Activated CD4-positive, alpha-beta T cell treated with anti-CD3 and anti-CD28 coated beads, Interleukin-2, amount 50 U/mL, for 48 hours (primary cell): ENCODE measurements around the gene KCNJ13.

Experiments
- DNase-seq, 2 experiments: peaks; one replicate each; pipeline ENCODE4 v3.0.0-alpha.2; 2020

Gene KCNJ13

DNA sequence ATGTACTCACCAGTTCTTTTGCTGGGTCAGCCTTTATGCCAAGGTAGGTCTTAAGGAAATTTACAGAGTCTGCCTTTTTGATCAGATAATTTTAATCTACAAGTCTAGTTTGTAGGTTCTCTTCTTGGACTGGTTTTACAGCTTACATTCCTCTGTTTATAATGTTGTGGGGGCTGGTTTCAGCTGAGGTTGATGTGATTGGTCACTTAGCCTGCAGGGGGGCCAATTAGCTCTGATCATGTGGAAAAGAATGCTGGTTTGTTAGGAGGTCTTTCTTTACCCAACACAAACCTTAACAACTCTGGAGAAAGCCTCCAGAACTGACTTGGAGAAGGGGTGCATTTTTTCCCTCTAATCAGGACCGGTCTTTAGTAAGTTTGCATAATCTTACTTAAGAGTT, at the start of gene KCNJ13:
KCNJ13 (minus strand) TSS at position 131 of the 400 bp plus-strand sequence. CDS start 5,203 bp downstream, outside the sequence.
- DNase-seq: no peak

DNA sequence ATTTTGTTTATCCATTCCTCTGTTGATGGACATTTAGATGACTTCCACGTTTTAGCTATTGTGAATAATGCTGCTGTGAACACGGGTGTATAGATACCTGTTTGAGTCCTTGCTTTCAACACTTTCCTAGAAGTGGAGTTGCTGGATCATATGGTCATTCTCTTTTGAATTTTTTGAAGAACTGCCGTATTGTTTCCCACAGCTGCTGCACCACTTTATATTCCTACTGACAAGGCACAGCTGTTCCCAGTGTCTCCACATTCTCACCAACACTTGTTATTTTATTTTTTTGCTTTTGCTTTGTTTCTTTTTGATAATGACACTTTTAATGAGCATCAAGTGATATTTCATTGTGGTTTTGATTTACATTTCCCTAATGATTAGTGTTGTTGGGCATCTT, 41.4 kb upstream of the KCNJ13 start:
- DNase-seq: no peak

DNA sequence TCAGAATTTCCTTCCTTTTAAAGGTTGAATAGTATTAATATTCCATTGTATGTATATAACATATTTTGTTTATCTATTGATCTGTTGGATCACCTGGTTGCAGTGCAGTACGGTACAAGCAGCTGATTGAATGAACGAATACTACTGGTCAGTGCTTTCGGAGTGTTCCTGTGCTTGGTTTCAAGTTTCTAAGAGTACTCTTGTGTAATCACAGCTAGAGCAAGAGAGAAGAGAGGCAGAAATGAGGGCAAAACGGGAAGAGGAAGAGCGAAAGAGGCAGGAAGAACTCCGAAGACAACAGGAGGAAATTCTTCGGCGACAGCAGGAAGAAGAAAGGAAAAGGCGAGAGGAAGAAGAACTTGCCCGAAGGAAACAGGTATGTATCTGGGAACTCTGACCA, 40.3 kb upstream of the KCNJ13 start:
- DNase-seq: no peak

DNA sequence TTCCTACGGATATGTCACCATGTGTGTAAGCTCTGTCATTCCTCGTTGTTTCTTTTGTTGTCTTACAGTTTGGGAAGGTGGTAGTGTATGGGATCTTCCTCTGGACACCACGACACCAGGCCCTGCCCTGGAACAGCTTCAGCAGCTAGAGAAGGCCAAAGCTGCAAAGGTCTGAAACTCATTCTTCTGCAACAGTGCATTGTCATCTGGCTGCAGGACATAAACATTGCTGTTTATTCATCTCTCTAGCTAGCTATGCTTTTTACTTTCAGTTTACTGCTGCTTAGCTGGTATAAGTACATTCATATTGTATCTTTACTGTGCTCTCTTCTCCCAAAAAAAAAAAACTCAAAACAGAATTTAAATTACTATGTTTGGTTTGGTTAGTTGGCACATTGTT, 39.2 kb upstream of the KCNJ13 start:
- no peak for DNase-seq

DNA sequence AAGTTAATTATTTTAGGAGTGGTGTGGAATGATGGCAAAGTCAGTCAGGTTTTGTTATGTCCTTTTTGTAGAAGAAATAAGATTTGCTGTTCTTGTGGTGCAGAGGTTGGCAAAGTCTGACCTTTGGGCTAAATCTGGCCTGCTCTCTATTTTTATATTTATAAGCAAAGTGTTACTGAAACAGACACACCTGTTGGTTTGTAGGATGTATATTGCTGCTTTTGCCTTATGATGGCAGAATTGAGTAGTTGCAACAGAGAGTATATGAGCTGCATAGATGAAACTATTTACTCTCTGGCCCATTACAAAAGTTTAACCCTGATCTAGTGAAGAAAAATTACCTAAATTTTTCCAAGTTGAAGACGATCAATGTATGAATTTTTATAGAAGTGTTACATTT, 34.1 kb upstream of the KCNJ13 start:
- DNase-seq: no peak

DNA sequence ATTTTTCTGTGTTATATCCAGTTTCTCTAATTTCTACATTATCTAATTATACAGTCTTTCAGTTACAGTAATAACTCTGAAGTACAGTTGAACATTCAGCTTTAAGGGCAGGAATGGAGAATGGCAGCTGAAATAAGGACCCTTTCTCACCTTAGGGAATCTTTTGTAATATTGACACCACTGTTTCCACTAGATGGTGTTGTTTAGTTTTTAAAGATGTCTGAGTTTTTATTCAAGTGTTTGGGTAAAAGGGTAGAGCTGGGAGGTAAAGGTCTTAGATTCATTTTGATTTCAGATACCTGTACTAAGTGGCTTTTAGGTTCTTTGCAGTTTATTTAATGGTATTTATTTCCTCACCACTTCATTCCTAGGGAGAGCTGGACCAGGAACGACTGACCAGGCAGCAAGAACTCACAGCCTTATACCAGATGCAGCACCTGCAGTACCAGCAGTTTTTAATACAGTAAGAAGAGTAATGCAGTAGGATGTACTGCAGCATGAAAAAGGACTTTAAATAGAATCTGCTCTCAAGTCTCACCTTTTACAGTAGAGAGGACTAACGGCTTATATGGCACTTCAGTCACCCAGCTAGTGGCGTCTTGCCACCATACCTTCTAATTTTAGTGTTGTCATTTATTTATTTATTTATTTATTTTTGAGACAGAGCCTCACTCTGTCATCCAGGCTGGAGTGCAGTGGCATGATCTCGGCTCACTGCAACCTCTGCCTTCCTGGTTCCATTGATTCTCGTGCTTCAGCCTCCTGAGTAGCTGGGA, 33.2 kb upstream of the KCNJ13 start:
- no peak for DNase-seq

DNA sequence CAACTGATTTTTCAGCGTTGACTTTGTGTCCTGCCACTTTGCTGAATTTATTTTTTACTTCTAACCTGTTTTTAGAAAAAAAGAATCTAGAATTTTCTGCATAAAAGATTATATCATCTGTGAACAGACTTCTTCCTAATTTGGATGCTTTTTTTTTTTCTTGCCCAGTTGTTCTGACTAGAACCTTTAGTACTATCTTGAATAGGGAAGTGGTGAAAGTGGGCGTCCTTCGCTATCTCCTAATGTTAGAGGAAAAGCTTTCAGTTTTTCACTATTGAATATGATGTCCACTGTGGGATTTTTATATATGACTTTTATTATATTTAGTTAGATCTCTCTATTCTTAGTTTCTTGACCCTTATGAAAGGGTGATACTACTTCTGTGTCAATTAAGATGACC, 25.7 kb upstream of the KCNJ13 start:
- no peak for DNase-seq

DNA sequence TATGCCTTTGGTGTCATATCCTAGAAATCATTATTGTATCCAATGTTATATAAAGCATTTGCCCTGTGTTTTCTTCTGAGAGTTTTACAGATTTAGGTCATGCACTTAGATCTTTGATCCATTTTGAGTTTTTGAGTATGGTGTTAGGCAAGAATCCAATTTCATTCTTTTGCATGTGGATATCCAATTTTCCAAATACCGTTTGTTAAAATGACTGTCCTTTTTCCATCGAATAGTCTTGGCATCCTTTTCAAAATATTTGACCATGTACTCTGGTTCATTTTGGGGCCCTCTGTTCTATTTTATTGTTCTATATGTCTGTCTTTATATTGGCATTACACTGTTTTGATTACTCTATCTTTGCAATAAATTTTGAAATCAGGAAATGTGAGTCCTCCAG, 23.8 kb upstream of the KCNJ13 start:
- DNase-seq: no peak

DNA sequence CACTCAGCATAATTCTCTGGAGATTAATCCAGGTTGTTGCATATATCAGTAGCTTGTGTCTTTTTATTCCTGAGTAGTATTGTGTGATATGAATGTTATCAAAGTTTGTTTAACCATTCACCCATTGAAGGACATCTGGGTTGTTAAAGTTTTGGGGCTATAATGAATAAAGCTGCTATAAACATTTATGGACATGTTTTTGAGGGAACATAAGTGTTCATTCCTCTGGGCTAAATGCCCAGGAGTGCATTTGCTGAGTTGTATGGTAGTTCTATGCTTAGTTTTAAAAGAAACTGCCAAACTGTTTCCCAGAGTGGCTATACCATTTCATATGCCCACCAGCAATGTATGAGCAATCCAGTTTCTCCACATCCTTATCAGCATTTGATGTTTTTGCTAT, 21.8 kb upstream of the KCNJ13 start:
- DNase-seq: no peak

DNA sequence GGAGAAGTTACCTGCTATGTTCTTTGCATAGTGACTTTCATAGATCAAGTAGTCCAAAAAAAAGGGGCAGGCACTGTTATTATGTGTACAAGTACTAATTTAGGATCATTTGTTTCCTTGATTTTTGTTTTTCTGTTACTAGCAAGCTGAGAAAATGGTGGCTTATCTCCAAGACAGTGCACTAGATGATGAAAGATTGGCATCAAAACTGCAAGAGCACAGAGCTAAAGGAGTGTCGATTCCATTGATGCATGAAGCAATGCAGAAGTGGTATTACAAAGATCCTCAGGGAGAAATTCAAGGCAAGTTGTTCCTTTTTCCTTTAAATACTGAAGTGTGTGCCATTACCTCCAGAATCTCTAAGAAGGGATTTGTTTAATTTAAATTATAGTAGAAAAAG, 19.6 kb upstream of the KCNJ13 start:
- no peak for DNase-seq

DNA sequence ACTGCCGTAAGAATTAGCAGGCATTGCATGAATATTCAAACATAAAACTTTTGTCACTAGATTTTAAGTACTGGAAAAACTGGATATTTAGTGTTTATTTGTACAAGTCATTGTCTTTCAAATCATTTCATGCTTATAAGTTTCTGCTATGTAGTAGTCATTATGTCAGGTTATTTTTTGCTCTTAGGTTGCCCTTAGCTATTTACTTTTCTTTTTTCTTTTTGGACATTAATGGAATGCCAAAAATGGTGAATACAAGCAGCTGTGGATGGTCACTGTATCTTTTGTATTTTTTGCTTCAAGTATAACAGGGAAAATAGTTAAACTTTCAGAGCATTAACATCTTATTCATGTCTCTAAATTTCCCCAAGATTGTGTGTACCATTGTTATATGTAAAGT, 18.6 kb upstream of the KCNJ13 start:
- no peak for DNase-seq

DNA sequence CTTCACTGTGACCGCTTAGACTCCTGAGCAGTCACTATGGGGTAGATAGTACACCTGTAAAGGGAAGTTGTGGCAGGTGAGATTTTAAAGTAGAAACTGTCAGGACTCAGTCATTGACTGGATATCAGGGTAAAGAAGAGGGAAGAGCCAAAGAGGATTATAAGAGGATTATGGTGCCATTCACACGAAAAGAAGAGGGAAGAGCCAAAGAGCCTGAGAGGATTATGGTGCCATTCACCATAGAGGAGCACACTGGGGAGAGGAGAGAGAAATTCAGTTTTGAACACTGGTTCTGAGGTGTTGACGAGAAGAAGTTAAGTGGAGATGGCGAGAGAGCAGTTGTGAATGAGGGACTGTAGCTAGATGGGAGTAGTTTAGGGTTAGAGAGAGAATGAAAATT, 16.9 kb upstream of the KCNJ13 start:
- DNase-seq: no peak

DNA sequence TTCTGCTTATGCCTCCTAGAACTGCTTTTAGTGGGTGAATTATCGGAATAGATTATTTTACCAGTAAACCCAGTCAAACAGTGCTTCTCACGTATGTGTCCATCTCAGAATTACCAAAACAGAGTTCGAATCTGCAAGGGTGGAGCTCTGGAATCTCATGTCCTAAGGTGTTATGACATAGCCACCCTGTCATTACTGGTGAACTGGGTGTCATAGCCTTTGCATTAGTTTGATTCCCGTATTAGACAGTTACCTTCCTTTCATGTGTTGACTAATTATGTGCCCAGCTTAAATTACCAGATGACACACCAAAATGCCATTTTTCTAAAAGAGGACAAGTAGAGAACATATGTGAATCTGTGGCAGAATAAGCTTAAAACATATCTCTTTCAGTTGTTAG, 15.2 kb upstream of the KCNJ13 start:
- no peak for DNase-seq

DNA sequence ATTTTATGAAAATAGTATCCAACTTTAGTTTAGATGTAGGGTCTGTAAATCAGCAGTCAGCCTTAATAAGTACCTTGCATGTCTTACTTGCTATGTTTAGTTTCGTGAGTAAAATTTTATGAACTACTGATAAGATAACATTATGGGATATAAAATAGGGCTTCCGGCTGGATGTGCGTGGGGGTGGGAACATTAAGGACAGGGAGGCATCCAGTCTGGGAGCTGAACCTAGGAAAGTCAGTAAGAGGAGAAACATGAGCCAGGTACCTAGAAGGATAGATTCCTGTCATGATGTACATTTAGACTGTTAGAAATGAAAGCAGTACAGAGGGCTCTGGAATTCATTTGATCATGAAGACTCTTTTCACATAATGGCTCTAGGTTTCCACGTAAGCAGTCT, 12.7 kb upstream of the KCNJ13 start:
- DNase-seq: no peak

DNA sequence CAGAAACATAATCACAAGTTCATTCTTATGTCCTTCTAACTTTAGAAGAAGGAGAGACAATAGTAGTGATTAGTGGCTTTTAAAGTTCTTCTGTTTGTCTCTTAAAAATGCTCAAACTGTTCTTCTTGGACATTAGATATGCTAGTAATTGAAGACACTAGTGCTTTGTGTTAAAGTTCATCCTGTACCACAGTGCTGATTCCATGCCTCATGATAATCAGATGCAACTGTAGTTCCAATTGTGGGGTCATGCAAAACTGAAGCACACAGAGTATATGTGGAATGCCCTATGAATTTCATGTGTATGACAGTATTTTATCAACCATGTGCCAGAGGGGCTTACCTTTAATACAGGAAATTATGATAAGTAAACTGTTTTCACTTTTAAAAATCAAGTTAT, 11.4 kb upstream of the KCNJ13 start:
- no peak for DNase-seq

DNA sequence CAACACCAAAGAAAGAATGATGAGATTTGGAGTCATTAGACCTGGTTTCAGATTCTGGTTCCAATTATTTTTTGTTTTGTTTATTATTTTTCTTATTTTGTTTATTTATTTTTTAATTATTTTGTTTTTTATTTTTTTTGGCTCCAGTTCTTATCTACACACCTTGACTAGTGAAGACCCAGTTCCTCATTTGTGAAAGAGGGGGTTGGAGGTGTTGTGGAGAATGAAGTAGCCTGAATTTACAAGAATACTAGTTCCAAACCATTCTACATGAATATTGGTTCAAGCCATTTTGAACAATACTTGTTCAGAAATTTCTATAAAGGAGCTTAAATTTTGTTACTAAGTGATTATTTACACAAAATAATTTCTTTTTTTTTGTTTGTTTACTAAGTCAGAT, 6.9 kb upstream of the KCNJ13 start:
- no peak for DNase-seq

DNA sequence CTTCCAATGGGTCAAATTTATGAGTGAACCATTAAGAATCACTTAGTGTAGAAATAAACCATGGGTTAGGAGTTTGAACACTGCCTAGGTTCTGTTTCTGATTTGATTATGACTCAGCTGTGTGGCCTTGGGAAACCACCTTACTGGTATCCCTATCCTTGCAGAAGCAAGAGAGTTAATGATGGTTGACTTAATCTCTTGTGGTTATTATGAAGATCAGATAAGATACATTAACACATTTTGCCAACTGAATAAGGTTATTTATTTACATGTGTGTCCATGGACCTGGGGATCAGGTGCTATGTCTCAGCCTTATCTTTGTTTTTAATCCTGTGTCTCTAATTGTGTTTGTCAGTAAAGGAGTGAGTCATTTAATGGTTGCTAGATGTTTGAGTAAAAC, 5.4 kb upstream of the KCNJ13 start:
- peak; percentile 11 to 33 for DNase-seq

DNA sequence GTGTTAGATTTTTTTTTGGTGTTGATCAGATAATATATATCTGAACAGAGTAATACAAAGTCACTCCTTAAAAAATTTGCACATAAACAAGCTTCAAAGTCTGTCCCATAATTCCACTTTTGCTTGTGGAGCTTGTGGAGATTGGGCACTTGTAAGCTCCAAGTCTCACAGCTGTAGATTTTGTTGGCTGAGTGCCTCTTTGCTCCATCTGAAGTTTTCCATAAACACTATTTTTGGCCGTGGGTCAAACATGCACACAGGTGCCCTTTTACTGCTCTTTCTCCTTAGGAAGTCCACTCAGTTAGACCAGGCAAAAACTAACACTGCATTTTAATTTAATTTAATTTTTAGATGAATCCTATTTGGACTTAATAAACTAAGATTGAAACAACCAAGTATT, 3.6 kb upstream of the KCNJ13 start:
- no peak for DNase-seq

DNA sequence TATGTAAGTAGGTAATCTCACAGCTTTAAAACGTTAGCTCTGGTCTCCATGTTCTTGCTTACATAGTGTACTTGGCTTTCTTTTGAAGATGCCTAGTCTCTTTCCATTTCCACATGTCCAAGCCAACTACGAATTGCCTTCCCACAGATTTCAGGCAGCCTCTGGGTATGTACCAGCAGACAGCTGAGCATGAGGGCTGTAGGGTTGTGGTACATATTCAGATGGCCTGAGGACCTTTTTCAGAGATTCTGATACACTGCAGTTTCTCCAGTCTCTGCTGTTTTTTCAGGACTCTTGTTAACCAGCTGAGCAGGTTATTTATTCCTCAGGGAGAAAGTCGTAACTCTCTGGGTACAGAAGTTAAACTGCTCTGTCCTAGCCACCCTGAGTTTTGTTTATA, 3.1 kb upstream of the KCNJ13 start:
- no peak for DNase-seq

DNA sequence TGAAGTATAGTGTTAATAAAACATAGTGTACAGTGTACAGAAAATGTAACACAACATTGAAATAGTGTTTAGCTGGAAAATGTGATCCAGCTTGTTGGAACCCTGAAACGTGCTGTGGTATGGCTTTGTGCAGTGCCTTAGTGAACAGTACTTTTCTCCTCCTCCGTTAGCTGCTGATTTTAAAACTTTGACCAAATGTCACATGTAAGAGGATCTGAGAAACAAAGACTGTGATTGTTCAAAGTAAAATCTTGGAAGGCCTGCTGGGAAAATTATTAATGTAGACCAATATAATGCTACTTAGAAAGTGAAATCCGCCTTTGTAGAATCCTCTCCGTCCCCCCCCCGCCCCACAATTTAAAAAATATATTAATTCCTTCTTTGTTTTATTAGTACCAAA, 911 bp upstream of the KCNJ13 start:
- no peak for DNase-seq

DNA sequence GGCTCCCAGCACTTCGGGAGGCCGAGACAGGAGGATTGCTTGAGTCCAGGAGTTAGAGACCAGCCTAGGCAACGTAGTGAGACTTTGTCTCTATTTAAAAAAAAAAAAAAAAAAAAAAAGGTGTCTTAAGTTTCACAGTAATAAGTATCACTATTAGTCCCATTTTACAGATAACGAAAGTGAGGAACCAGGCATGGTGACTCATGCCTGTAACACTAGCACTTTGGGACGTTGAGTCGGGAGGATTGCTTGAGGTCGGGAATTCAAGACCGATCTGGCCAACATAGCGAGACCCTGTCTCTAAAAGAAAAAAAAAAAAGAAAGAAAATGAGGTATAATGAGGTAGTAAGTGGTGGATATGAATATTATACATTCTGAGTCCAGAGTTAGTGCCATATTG, 2.5 kb downstream of the KCNJ13 start:
- no peak for DNase-seq

DNA sequence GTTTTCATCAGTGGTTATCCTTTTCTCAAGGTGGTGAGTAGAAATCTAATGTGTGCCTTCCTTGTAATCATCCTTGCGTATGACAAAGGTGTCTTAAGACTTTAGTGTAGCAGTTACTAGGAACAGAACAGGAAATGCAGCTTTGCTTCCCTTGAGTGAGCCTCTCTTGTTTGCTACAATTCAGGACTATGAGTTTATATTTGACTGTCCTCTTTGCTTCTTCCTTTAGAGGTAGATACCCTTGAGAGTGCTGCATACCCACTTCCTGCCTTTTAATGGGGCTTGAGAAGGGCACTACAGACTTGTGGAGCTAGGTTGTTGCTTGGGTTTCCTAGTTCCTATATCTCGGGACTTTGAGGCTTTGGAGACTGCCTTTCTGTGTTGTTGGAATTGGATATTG, 3.8 kb downstream of the KCNJ13 start:
- no peak for DNase-seq

DNA sequence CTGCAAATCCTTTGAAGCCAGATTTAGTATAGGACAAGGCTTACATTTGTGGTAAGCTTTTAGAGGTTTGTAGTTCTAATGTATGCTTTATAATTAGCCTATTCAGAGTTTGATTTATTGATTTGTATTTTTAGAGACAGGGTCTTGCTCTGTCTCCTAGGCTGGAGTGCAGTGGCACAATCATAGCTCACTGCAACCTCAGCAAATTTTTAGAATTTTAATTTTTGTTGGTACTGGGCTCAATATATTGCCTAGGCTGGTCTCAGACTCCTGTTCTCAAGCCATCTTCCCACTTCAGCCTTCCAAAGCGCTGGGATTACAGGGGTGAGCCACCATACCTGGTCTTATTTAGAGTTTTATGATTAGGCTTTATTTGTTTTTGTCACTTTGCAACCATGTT, 4.5 kb downstream of the KCNJ13 start:
- DNase-seq: no peak

DNA sequence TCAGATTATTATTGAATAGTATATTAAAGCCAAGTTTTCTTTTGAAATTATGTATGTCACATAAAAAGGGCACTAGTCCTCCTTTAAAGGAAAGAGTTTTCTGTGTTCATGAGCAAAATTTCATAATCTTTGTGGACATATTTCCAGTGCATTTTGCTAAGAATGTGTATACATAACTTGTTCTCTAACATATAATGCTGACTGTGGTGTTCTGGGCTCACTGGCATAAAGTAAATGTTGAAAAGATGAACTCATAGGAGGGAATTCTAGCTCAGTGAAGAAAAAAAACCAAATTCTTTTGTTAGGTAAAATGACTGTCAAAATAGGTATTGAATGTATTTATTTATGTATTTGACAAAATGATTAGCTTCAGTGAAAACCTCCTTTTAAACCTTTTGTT, 6.2 kb downstream of the KCNJ13 start:
- DNase-seq: no peak

DNA sequence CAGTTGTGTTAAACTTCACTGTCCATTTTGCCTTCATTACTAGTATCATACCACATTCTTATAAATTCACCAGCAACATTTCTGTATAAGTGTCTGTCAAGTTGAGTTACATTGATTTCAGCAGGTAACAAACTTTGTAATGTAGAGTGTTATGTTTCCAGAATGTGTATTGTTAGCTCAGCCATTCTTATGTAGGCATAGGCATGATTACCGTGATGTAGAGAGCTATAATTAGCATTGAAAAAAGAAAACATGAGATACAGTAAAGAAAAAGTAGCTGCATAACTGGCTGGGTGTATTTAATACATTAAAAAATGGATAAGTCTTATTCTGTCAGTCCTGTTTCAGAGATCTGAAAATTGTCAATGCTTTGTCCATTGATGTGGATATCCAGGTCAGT, 8.5 kb downstream of the KCNJ13 start:
- DNase-seq: no peak
